ENCODE results near the gene RNF14. TPM values are rescaled to one million over a fixed set of nuclear protein-coding genes. Genes with fewer than 3 reads are reported as not detected.
A peak's percentile ranks its signal among the peaks of the same experiment; 100 is the strongest.
"Not testable (repeated sequence)": the region's sequence is repeated elsewhere in the genome, so short reads cannot be mapped to it uniquely, and the experiment has no call there.

Gene RNF14
- polyA plus RNA-seq, 1 donor = 44.8 TPM

DNA sequence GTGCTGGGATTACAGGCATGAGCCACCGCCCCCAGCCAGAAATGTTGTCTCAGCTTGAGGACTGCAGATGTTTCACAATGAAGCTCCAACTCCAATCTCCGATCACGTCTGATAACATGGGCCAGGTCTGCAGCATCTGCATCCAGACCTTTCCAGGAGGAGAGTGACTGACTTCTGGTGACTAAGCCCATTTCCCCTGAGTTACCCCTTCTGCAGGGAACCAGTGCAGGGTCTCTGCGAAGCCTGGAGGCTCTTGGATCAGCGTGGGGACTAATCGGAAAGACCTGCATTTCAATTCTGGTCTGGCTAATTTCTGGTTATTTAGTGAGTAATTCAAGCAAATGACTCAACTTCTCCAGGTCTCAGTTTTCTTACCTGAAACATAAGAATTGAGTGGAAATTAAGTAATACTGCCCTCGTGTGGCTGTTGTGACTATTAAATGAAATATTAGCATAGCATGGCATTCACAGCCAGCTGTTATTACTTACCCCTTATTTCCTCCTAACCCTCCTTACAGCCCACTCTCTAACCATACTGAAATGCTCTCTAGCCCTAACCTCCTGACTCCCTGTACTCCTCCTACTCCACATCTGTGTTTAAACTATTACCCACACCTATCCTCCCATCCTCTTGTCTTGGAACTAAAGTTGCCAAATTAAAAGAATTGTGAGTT lies 46.1 kb downstream of the RNF14 start:
- DNase-seq (ENCODE audit: low read depth) = no peak

DNA sequence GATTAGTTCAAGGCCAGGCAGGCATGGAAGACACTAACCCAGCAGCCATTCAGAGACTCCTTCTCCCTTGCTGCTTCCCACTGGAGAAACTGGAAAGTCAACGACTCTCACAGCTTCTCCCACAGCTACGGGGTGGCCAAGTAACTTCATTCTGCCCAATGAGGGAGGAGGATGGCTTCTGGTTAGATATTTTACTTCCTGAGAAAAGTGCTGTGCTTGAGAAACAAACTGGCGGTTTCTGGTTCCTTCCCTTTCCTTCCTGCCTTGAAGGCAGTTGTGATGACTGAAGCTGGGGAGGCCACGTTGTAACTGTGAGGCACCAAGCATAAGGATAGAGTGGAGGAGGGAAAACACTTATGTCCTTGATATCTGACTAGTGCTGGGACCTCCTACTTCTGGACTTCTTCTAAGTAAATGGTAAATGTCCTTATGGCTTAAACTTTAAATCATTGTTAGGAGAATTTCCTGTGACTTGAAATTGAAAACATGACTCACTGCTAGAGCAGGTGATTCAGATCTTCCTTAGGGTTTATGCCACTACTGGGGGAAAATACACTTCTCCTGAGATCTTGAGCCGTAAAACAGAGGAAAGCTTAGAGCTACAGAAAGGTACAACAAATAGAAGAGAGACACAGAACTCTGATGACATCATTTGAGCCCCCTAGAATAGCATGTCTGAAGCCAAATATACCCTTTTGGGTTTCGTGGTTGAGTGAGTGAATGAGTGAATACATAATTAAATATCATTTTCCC lies 47.1 kb downstream of the RNF14 start:
- no peak for DNase-seq (ENCODE audit: low read depth)

DNA sequence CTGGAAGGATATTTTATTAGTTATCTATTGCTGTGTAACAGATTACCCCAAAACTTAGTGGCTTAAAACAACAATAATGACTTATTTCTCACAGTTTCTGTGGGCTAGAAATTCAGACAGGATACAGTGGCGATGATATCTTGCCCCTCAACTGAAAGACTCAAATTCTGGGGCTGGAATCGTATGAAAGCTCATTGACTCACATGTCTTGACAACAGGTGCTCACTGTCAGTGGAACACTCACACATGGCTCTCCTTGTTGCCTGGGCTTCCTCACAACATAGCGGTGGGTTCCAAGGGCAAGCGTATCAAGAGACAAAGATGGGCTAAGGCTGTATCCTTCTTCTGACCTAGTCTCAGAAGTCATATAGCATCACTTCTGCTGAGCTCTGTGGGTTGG lies 47.7 kb downstream of the RNF14 start:
- DNase-seq (ENCODE audit: low read depth) = no peak

DNA sequence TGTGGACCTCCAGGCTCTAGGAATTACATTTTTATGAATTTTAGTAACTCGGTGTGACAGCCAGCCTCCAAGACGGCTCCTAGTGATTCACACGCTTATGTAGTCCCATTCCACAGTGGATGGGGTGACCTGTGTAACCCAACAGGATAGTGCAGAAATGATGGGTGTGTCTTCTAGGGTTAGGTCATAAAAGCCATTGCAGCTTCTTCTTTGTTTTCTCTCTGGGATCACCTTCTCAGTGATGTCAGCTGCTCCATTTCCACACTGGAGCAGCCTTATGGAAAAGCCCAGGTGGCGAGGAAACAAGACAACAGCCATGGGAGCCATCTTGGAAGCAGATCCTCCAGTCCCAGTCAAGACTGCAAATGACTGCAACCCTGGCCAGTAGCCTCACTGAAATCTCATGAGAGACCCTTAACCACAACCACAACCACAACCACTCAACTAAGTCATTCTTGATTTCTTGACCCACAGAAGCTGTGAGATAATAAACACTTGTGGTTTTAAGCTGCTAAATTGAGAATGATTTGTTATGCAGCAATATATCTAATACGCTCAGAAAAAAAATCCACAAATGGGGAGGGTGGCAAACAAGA lies 49.0 kb downstream of the RNF14 start:
- no peak for DNase-seq (ENCODE audit: low read depth)

DNA sequence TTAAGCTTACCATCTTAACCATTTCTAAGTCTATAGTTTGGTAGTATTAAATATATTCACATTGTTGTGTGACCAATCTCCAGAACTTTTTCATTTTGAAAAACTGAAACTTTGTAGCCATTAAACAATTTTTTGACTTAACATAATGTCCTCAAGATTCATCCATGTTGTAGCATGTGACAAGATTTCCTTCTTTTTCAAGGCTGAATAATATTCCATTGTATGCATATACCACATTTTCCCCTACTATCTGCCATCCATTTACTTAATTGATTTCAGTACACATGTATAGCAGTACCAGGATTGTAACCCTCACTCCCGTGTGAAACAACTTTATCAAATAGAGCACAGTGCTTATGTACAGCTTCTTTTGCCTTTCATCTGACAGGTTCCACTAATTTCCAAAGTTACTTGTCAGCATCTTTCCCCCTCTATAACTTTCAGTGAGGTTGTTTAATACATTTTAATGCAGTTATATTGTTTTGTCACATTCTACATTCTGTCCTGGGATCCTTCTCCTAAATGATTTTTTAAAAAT lies 51.3 kb downstream of the RNF14 start:
- no peak for DNase-seq (ENCODE audit: low read depth)

DNA sequence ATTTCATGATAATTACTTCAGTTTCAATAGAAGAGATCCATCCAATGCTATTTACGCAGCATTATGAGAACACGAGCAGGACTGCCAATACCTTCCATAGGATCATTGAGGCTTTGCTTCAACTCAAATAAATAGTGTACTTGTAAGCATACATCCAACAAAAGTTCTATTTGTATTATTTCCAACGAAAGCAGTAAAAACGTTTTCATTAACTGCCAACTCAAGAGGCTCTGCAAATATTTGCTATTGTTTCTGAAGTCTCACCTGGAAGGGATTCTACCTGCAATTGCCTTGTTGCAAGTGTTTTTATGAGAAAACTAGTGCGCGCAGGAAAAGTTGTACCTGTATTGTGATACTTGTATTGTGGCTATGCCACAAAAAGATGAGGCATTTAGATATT lies 54.9 kb downstream of the RNF14 start:
- DNase-seq (ENCODE audit: low read depth) = no peak

DNA sequence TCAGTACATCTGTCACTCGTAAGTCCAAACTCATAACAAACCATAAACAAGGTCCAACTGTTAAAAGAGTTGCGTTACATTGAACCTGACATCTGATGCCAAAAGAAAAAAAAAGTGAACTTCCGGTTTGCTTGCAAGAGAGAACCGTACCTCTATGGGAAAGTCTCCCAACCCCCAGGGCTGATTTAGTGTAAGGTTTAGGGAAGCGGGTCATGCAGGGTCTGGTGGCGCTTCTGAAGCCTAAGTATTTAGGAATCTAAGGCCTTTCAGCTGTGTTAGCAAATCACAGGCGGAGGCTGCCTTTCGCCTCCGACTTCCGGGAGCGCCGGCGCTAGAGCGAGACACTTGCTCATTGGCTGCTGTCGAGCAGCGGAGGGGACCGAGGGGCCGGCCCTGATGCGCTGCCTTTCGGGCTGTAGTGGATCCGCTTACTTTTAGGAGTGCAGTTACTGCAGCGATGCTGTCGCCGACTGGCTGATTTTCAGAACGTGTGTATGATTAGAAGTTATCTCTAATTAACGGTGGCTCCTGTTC lies 55.9 kb downstream of the RNF14 start:
- peak; percentile 67 for DNase-seq (ENCODE audit: low read depth)

DNA sequence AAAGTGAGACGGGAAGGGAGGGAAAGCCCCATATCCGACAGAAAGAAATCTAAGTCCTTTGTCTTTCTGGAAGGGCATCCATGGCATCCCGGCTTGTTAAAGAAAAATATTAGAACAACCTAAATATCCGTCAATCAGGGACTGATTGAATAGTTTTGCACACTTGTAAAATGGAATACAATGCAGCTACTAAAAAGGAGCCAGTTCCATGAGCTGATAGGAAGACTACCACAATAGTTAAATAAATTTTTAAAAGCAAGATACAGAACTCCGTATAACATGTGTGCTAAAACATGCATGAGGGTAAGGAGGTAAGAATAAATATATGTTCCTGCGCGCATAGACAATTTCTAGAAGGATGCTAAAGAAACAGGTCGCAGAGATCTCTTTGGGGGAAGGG lies 56.7 kb downstream of the RNF14 start:
- DNase-seq (ENCODE audit: low read depth) = no peak

DNA sequence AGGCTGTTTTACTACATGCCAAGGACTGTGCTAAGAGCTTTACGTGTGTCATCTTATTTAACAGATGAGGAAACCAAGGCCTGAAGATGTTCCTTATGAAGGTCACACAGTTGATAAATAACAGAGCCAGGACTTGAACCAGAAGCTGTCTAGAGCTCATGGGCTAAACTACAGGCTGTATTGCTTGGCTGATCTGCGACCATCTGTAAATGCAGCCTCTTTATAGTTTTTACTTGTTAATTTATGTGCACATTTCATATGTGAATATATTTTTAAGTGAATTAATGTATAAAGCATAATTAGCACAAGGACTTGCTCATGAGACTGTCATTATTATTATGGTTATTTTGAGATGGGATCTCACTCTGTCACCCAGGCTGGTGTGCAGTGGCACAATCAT lies 63.2 kb downstream of the RNF14 start:
- DNase-seq (ENCODE audit: low read depth) = no peak

DNA sequence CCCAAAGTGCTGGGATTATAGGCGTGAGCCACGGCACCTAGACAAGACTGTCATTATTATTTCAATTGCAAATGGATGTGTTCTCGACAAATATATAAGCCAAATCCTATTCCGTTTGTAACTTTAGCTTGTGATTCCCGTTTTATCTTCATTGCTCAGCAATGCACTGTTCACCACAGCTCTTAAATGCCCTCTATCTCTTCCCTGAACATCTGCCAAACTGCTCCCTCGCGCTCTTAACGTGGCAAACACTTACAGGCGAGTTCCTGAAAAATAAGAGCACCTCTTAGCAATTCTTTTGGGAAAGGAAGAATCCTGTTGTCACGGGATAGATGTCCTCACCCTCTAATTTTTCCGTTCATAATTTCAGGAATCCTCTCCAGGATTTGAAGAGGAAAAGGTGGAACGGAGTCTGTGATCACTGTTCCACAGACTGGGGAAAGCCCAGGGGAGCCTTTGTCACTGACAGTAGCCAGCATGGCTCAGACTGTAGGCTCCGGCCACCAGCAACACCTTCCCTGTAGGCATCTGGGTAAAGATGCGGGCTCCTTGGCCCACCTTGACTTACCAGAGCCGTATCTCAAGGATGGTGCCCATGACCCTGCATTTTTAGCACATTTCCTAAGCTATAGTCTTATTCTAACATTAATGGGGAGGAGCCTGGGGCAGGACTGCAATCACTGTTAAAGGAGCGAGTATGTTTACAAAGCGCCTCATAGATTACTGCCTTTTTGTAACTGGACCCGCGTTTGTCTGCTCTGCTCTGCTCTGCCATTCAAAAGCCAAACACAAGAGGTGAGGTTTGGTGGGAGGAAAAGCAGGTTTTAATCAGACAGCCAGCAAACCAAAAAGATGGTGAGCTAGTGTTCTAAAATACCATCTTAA lies 64.1 kb downstream of the RNF14 start:
- no peak for DNase-seq (ENCODE audit: low read depth)

DNA sequence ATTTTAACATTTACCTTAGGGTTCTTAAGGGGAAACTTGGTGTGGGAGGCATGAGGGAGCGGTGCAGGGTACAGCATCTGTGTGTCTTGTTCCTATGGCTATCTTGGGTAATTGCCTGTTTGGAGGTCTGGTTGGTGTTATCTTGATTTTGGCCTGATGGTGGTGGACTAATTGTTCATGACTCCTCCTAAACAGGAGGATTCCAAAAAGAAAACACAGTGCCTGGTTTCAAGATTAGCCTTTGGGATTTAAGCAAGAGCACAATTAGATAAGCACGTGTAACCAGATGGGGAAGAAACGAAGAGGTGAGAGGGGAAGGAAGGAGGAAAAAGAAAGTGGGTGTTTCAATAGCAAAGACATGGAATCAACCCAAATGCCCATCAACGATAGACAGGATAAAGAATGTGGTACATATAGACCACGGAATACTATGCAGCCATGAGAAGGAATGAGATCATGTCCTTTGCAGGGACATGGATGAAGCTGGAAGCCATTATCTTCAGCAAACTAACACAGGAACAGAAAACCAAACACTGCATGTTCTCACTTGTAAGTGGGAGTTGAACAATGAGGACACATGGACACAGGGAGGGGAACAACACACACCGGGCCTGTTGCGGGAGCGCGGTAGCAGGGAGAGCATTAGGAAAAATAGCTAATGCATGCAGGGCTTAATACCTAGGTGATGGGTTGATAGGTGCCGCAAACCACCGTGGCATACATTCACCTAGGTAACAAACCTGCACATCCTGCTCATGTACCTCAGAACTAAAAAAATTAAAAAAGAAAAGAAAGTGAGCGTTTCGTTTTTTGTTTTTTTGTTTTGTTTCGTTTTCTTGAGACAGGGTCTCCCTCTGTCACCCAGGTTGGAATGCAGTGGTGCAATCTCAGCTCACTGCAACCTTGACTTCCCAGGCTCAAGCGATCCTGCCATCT lies 65.0 kb downstream of the RNF14 start:
- DNase-seq (ENCODE audit: low read depth) = not testable (repeated sequence)

DNA sequence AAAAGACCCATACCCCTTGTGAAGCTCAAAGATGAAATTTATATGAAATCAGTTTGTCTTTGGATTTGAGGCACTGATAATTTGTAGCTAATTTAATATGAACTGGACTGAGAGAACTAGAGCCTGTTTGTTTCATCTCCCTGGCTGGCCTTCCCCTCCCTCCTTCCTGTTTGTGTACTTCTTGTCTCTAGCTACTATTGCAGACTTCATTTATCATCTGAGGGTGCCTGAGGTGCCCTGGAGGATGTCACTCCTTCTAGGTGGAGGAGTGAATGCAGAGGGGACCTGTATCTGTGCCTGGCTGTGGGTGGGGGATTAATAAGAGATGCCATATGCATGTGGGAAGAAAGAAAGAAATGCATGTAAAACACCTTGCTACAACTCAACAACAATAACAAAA lies 66.1 kb downstream of the RNF14 start:
- no peak for DNase-seq (ENCODE audit: low read depth)

DNA sequence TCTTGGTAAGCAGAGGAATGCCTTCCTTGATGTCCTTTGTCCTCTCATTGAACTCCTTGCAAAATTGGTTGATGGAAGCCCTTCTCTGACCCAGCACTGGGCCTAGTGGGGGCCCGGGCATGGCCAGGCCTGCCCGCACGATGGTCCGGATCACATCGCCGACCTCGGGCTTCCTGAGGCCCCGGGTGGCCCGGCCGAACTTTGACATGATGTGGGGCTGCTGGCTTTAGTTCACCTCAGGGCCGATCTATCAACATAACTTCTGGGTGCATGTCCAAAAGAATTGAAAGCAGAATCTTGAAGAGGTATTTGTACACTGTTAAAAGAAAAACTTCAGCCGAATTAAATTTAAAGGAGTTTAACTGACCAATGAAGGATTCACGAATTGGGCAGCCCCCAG lies 68.0 kb downstream of the RNF14 start:
- DNase-seq (ENCODE audit: low read depth) = no peak

DNA sequence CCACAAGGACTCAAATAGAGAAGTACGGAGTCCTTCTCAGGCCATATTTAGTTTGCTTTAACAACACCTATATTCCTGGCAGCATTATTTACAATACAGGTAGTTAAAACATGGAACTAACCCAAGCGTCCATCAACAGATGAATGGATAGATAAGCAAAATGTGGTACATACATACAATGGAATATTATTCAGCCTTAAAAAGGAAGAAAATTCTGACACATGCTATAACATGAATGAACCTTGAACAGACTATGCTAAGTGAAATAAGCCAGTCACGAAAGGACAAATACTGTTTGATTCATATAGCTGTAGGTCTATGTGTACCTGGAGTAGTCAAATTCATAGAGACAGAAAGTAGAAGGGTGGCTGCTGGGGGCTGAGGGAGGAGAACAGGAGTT lies 68.7 kb downstream of the RNF14 start:
- DNase-seq (ENCODE audit: low read depth) = not testable (repeated sequence)

DNA sequence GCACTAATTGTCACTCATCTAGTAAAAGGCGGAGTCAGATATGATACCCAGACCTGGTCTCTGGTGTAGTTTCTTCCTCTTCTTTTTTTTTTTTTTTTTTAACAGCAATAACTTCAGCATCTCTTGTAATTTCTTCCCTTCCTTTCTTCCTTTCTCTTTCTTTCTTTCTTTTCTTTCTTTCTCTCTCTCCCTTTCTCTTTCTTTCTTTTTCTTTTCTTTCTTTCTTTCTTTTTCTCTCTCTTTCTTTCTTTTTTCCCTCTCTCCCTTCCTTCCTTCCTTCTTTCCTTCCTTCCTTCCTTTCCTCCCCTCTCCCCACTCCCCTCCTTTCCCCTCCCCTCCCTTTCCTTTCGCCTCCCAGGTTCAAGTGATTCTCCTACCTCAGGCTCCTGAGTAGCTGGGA lies 69.8 kb downstream of the RNF14 start:
- no peak for DNase-seq (ENCODE audit: low read depth)

Other genes with a start within 250 kb of the RNF14 start
- gene PCDH1, start 90.7 kb upstream of the RNF14 start, polyA plus RNA-seq (ENCODE audit: insufficient read length) = 13.6 TPM
- gene DELE1, start 45.2 kb upstream of the RNF14 start, polyA plus RNA-seq (ENCODE audit: insufficient read length) = 97.7 TPM
- 14.0 TPM for gene PCDH12, start 10.9 kb upstream of the RNF14 start, polyA plus RNA-seq (ENCODE audit: insufficient read length)
- gene GNPDA1, start 43.9 kb downstream of the RNF14 start, polyA plus RNA-seq (ENCODE audit: insufficient read length) = 18.8 TPM
- 54.7 TPM for gene NDFIP1, start 139.7 kb downstream of the RNF14 start, polyA plus RNA-seq (ENCODE audit: insufficient read length)